MCF 10A (cell line): Measurements from ENCODE around the gene DNAJC18. TPM values are rescaled to one million over a fixed set of nuclear protein-coding genes. Genes with fewer than 3 reads are reported as not detected.
"Not testable (repeated sequence)": the region's sequence is repeated elsewhere in the genome, so short reads cannot be mapped to it uniquely, and the experiment has no call there.

ENCODE experiments used
- BruUV-seq: library from RNA; stranded (reverse); fragments of 400-500 nt; replicated peaks from 2 replicates; lab custom pipeline; 2021; lab: Mats Ljungman, UMichigan
- CTCF ChIA-PET: fragments of 300-600 bp; sonication (Branson Sonifier 250); formaldehyde crosslinking; extraction: SDS; loops from one replicate; lab custom pipeline; 2021; ENCODE audit warnings: antibody characterized with exemption, inconsistent platforms; lab: Yijun Ruan, JAX
- POLR2A ChIA-PET: fragments of 300-600, 350-650 bp; sonication (Branson Sonifier 250); formaldehyde crosslinking; extraction: SDS; loops from one replicate; lab custom pipeline; 2020; ENCODE audit warnings: antibody characterized with exemption, inconsistent platforms; lab: Yijun Ruan, JAX
- DNase-seq: peaks from one replicate; pipeline ENCODE4 v3.0.0-alpha.2; 2018; ENCODE audit not compliant: unreplicated experiment
- H3K27ac Mint-ChIP-seq: one replicate; pipeline ENCODE4 v1.8.0; 2022; ENCODE audit warnings: mild to moderate bottlenecking, low read depth, mixed read lengths; ENCODE audit not compliant: unreplicated experiment
- H3K27me3 Mint-ChIP-seq: one replicate; pipeline ENCODE4 v1.8.0; 2022; ENCODE audit warnings: mixed read lengths; ENCODE audit not compliant: insufficient read depth, unreplicated experiment
- H3K36me3 Mint-ChIP-seq: one replicate; pipeline ENCODE4 v1.8.0; 2022; ENCODE audit warnings: mild to moderate bottlenecking, moderate library complexity, mixed read lengths; ENCODE audit not compliant: insufficient read depth, unreplicated experiment
- H3K4me1 Mint-ChIP-seq: one replicate; pipeline ENCODE4 v1.8.0; 2022; ENCODE audit warnings: mixed read lengths; ENCODE audit not compliant: insufficient read depth, unreplicated experiment
- H3K4me3 Mint-ChIP-seq: one replicate; pipeline ENCODE4 v1.8.0; 2022; ENCODE audit warnings: mild to moderate bottlenecking, moderate library complexity, mixed read lengths; ENCODE audit not compliant: unreplicated experiment
- H3K9me3 Mint-ChIP-seq: one replicate; pipeline ENCODE4 v1.8.0; 2022; ENCODE audit warnings: mixed read lengths; ENCODE audit not compliant: unreplicated experiment
- CTCF ChIP-seq: fragments of 200-600 bp; IDR thresholded peaks from one replicate; pipeline ENCODE4 v1.8.0; 2022; ENCODE audit warnings: antibody characterized with exemption, mild to moderate bottlenecking; ENCODE audit not compliant: unreplicated experiment
- intact Hi-C: fragments of 100-400 bp; cut with micrococcal nuclease; formaldehyde crosslinking; loops from 2 replicates; pipeline ENCODE4 v1.14.1; 2022
- total RNA-seq: library from RNA; stranded (reverse); gene quantifications from 2 replicates; pipeline ENCODE4 v1.2.3, GENCODE V29; 2022

Gene DNAJC18
- total RNA-seq, 1 experiment from 2014 or later: 15.1 TPM

- Mint-ChIP-seq H3K36me3 (no peaks in the 10 kb centered on the region), H3K27me3 (no peaks in the 10 kb centered on the region), H3K4me3 (no peak overlapping the region), H3K9me3 (no peaks in the 10 kb centered on the region), H3K27ac (no peak overlapping the region), H3K4me1 (no peaks in the 10 kb centered on the region)
- no TSS peak for BruUV-seq
- POLR2A ChIA-PET: interaction anchor here (2.1 kb wide), 1 partner anchor 12 kb away, joined by 10 read pairs; no protein-coding TSS in a partner anchor
- intact Hi-C loops: no loop called here
- CTCF ChIA-PET: interaction anchor here (0.5 to 11.5 kb wide), 11 partner anchors 8 to 463 kb away, joined by 3 to 111 read pairs (median 4); no protein-coding TSS in a partner anchor
- DNase-seq: no peak
- no peak for TF ChIP-seq CTCF
These were observed 29.0 kb downstream of the DNAJC18 start for GRCh38 chr5:139410121-139410992.

- H3K4me3 Mint-ChIP-seq, intact Hi-C loops, DNase-seq, H3K27ac Mint-ChIP-seq, H3K4me1 Mint-ChIP-seq, BruUV-seq, H3K9me3 Mint-ChIP-seq, H3K27me3 Mint-ChIP-seq, H3K36me3 Mint-ChIP-seq: not testable (repeated sequence)
- POLR2A ChIA-PET: interaction anchor here (0.8 to 2.1 kb wide), 2 partner anchors 13 to 115 kb away, joined by 3 to 10 read pairs; no protein-coding TSS in a partner anchor
- CTCF ChIA-PET: interaction anchor here (0.6 to 11.5 kb wide), 5 partner anchors 13 to 120 kb away, joined by 3 to 111 read pairs (median 7); no protein-coding TSS in a partner anchor
These were observed 30.2 kb downstream of the DNAJC18 start for GRCh38 chr5:139409116-139409515.

GRCh38 chr5:139408191-139408590, 31.1 kb downstream of the DNAJC18 start:
- Mint-ChIP-seq H3K27ac (no peak overlapping the region), H3K4me3 (no peak overlapping the region), H3K9me3 (no peaks in the 10 kb centered on the region), H3K27me3 (no peaks in the 10 kb centered on the region), H3K4me1 (peaks cover 15% of the 10 kb centered on the region), H3K36me3 (peaks cover 8% of the 10 kb centered on the region)
- no peak for TF ChIP-seq CTCF
- intact Hi-C loops: no loop called here
- no TSS peak for BruUV-seq
- CTCF ChIA-PET: interaction anchor here (2.5 to 11.5 kb wide), 2 partner anchors 14 to 106 kb away, joined by 13 to 111 read pairs; no protein-coding TSS in a partner anchor
- POLR2A ChIA-PET: no interaction called here
- DNase-seq: no peak

GRCh38 chr5:139407517-139407916, 31.8 kb downstream of the DNAJC18 start:
- ChIA-PET POLR2A (no interaction called here), CTCF (interaction anchor here (1.1 to 11.5 kb wide), 3 partner anchors 14 to 203 kb away, joined by 3 to 111 read pairs (median 13); no protein-coding TSS in a partner anchor)
- Mint-ChIP-seq H3K27me3 (no peaks in the 10 kb centered on the region), H3K9me3 (no peaks in the 10 kb centered on the region), H3K27ac (no peak overlapping the region), H3K4me3 (no peak overlapping the region), H3K4me1 (peaks cover 22% of the 10 kb centered on the region), H3K36me3 (peaks cover 8% of the 10 kb centered on the region)
- DNase-seq: no peak
- no peak for TF ChIP-seq CTCF
- intact Hi-C loops: no loop called here
- no TSS peak for BruUV-seq
